Naive thymus-derived CD8-positive, alpha-beta T cell (primary cell): ENCODE data around the gene SMARCA5. TPM values are rescaled to one million over a fixed set of nuclear protein-coding genes. Genes with fewer than 3 reads are reported as not detected.

ENCODE experiments used
- ATAC-seq, 2 donors: fragments of 150-1000 bp; cut with Tn5 transposase in 1 of 2; sonication (Bioruptor Pico), chemical (Tn5 transposase) in 1 of 2; 1 replicate in 1 of 2; 2 replicates in 1 of 2; pipeline ENCODE4 v1.10.0; 2021; ENCODE audit warnings: mild to moderate bottlenecking in 2 of 2, moderate library complexity in 2 of 2
- POLR2A ChIA-PET: fragments of 350-600 bp; sonication (Branson Sonifier 250); formaldehyde crosslinking; loops from one replicate; lab custom pipeline; 2021; ENCODE audit warnings: antibody characterized with exemption; lab: Charles Lee
- DNase-seq, 10 donors: peaks; one replicate each; pipeline versions ENCODE4 v3.0.0 to v3.0.0-alpha.2; 2020 to 2022
- H3K27ac Mint-ChIP-seq, 10 donors: one replicate each; pipeline ENCODE4 v1.8.0; 2020 to 2022; ENCODE audit warnings: mild to moderate bottlenecking in 10 of 10, mixed read lengths in 10 of 10, moderate library complexity in 4 of 10, inconsistent platforms in 1 of 10
- H3K27me3 Mint-ChIP-seq, 5 donors: one replicate each; pipeline ENCODE4 v1.8.0; 2021 to 2022; ENCODE audit warnings: mixed read lengths in 5 of 5
- H3K36me3 Mint-ChIP-seq, 3 donors: one replicate each; pipeline ENCODE4 v1.8.0; 2020 to 2022; ENCODE audit warnings: mixed read lengths in 3 of 3, mild to moderate bottlenecking in 2 of 3, inconsistent platforms in 1 of 3
- H3K4me1 Mint-ChIP-seq, 4 donors: one replicate each; pipeline ENCODE4 v1.8.0; 2021 to 2022; ENCODE audit warnings: mixed read lengths in 4 of 4
- H3K4me3 Mint-ChIP-seq, 10 donors: one replicate each; pipeline ENCODE4 v1.8.0; 2020 to 2022; ENCODE audit warnings: mild to moderate bottlenecking in 10 of 10, mixed read lengths in 10 of 10, moderate library complexity in 6 of 10, inconsistent platforms in 1 of 10
- H3K9me3 Mint-ChIP-seq, 9 donors: one replicate each; pipeline ENCODE4 v1.8.0; 2020 to 2022; ENCODE audit warnings: mixed read lengths in 9 of 9, mild to moderate bottlenecking in 3 of 9, inconsistent platforms in 1 of 9, moderate library complexity in 1 of 9
- polyA plus RNA-seq, 3 donors: library from polyadenylated mRNA; unstranded; fragments of 300-500 nt; fragmentation: Illumina TruSeq; gene quantifications; one replicate each; pipeline ENCODE4 v1.2.3, GENCODE V29; 2021
- total RNA-seq, 8 experiments: library from RNA in 2 of 8; stranded (reverse) in 2 of 8; gene quantifications; one replicate each; pipeline ENCODE4 v1.2.3 and lab custom pipeline; 2021 to 2026

Gene SMARCA5
- total and polyA plus RNA-seq, 5 experiments from 2014 or later = 19.1 to 54.7 (median 34.0) TPM

- DNase-seq (no peak), ATAC-seq (no peak)
- POLR2A ChIA-PET = no interaction called here
- Mint-ChIP-seq H3K4me1 (peaks cover 0 to 3% (median 0%) of the 10 kb centered on the region in 4 donors), H3K4me3 (no peak overlapping the region), H3K27me3 (no peaks in the 10 kb centered on the region), H3K36me3 (peaks cover 5 to 15% (median 11%) of the 10 kb centered on the region in 3 donors), H3K9me3 (peaks cover 0 to 58% (median 34%) of the 10 kb centered on the region in 9 donors), H3K27ac (no peak overlapping the region)
Observed at GRCh38 chr4:143586080-143586479, 72.6 kb downstream of the SMARCA5 start.

DNA sequence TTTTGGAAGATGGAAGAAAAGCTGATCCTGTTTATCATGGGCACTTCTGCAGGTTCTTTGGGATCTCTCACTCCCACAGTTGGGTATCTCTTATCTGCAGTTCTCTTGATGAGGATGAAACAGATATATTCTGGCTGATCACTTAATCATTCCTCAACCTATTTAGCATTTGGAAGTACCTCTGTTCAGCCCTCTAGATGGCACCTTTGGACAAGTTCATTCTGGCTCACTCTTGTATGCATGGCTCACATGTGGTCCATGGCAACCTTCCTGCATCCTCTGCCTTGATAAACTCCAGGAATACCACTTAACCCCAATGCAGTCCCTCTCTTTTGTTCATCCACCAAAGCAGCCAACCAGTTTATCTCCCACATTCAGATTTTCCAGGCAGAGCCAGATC is 74.2 kb downstream of the SMARCA5 start:
- H3K9me3 Mint-ChIP-seq = peaks cover 0 to 61% (median 34%) of the 10 kb centered on the region in 9 donors
- H3K36me3 Mint-ChIP-seq = peaks cover 8 to 9% (median 9%) of the 10 kb centered on the region in 3 donors
- no peak overlapping the region for H3K27ac Mint-ChIP-seq
- DNase-seq = no peak
- peaks cover 0 to 3% (median 0%) of the 10 kb centered on the region in 4 donors for H3K4me1 Mint-ChIP-seq
- no peak overlapping the region for H3K4me3 Mint-ChIP-seq
- ATAC-seq = no peak
- POLR2A ChIA-PET = no interaction called here
- no peaks in the 10 kb centered on the region for H3K27me3 Mint-ChIP-seq

- POLR2A ChIA-PET = no interaction called here
- no peak overlapping the region for H3K4me3 Mint-ChIP-seq
- H3K9me3 Mint-ChIP-seq = peaks cover 0 to 14% (median 8%) of the 10 kb centered on the region in 9 donors
- DNase-seq = no peak
- H3K27me3 Mint-ChIP-seq = peaks cover 0 to 8% (median 0%) of the 10 kb centered on the region in 5 donors
- H3K36me3 Mint-ChIP-seq = peaks cover 3 to 10% (median 5%) of the 10 kb centered on the region in 3 donors
- no peak overlapping the region for H3K27ac Mint-ChIP-seq
- no peak for ATAC-seq
- peaks cover 0 to 8% (median 0%) of the 10 kb centered on the region in 4 donors for H3K4me1 Mint-ChIP-seq
Observed at GRCh38 chr4:143597276-143597675, 83.8 kb downstream of the SMARCA5 start.

- Mint-ChIP-seq H3K27me3 (peaks cover 0 to 7% (median 0%) of the 10 kb centered on the region in 5 donors), H3K4me1 (peaks cover 0 to 6% (median 0%) of the 10 kb centered on the region in 4 donors), H3K9me3 (peaks cover 0 to 10% (median 5%) of the 10 kb centered on the region in 9 donors), H3K27ac (no peak overlapping the region), H3K4me3 (no peak overlapping the region), H3K36me3 (peaks cover 0 to 6% (median 5%) of the 10 kb centered on the region in 3 donors)
- DNase-seq = no peak
- ATAC-seq = no peak
- POLR2A ChIA-PET = no interaction called here
Observed at GRCh38 chr4:143598816-143599215, 85.3 kb downstream of the SMARCA5 start.

GRCh38 chr4:143599827-143600226 is 86.3 kb downstream of the SMARCA5 start:
- POLR2A ChIA-PET = no interaction called here
- ATAC-seq = no peak
- no peak for DNase-seq
- no peak overlapping the region for H3K4me3 Mint-ChIP-seq
- peaks cover 0 to 2% (median 0%) of the 10 kb centered on the region in 3 donors for H3K36me3 Mint-ChIP-seq
- peaks cover 0 to 1% (median 0%) of the 10 kb centered on the region in 5 donors for H3K27me3 Mint-ChIP-seq
- H3K9me3 Mint-ChIP-seq = peaks cover 0 to 3% (median 0%) of the 10 kb centered on the region in 9 donors
- peaks cover 0 to 2% (median 0%) of the 10 kb centered on the region in 4 donors for H3K4me1 Mint-ChIP-seq
- no peak overlapping the region for H3K27ac Mint-ChIP-seq

GRCh38 chr4:143606480-143606879 is 93.0 kb downstream of the SMARCA5 start:
- DNase-seq = no peak
- Mint-ChIP-seq H3K27ac (no peak overlapping the region), H3K36me3 (peaks cover 6 to 22% (median 11%) of the 10 kb centered on the region in 3 donors), H3K4me1 (no peaks in the 10 kb centered on the region), H3K27me3 (no peaks in the 10 kb centered on the region), H3K4me3 (no peak overlapping the region), H3K9me3 (peaks cover 0 to 14% (median 1%) of the 10 kb centered on the region in 9 donors)
- no peak for ATAC-seq
- POLR2A ChIA-PET = no interaction called here

Other genes starting within 250 kb of the SMARCA5 start
- gene GAB1, start 176.8 kb upstream of the SMARCA5 start, total RNA-seq = 1 to 10 TPM in 1 of 2 experiments, under 1 TPM in 1; 0.63 to 1.1 TPM
- not detected for gene GAB1, start 176.8 kb upstream of the SMARCA5 start, polyA plus RNA-seq
- gene FREM3, start 187.0 kb downstream of the SMARCA5 start, total RNA-seq = not detected
- not detected for gene FREM3, start 187.0 kb downstream of the SMARCA5 start, polyA plus RNA-seq